Bone marrow (tissue), 2 donors: Measurements from ENCODE around the gene DMTF1.
"Not testable (repeated sequence)": the region's sequence is repeated elsewhere in the genome, so short reads cannot be mapped to it uniquely, and the experiment has no call there.

ENCODE experiments used
- DNase-seq, 2 donors: peaks; one replicate each; lab custom pipeline; 2025; lab: John Stamatoyannopoulos, UW

DMTF1 gene

DNA sequence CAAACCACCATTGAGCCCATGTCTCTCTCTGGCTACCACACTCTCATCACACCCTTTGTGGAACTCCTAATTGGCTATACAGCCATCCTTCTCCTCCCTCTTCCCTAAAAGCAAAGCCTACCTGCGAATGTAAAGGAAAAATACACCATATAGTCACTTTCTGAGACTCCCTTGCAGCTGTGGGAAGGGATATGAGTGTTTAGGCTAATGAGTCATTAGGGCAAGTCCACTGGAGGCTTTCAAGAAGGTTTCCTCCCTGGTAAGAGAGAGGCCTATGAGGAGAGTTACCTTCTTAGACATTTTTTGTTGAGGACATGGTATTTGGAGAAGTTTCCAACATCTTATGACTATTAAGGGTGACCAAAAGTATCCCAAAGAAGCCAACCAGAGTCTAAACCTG lies 71.4 kb downstream of the DMTF1 start:
- no peak for DNase-seq

DNA sequence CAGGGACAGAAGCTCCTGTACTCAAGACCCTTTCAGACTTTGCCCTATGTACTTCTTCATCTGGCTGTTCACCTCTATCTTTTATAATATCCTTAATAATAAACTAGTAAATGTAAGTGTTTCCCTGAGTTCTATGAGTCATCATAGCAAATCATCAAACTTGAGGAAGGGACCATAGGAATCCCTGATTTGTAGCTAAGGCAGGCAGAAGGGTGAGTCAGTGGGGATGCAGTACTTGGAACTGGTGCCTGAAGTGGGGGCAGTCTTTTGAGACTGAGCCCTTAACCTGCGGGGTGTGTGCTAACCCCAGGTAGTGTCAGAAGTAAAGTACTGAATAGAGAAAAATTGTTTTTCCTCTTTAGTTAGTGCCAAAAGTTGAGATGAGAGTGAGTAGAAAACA lies 73.4 kb downstream of the DMTF1 start:
- DNase-seq: no peak

DNA sequence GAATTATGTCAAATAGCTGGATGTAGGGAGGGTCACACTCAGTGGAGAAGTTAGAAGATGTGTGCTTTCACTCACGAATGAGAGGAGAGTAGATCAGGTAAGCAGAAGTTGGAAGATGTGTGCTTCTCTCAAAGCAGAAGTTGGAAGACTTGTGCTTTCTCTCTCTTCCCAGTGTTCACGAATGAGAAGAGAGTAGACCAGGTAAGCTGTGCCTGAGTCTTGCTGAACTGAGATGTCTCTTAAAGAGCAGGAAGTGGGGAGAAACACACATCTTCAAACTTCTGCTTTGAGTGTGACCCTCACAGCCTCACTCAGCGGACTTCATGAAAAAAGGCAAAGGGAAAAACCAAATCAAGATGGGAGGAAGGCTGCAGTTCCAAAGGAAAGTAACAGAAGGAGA lies 74.2 kb downstream of the DMTF1 start:
- DNase-seq: no peak

DNA sequence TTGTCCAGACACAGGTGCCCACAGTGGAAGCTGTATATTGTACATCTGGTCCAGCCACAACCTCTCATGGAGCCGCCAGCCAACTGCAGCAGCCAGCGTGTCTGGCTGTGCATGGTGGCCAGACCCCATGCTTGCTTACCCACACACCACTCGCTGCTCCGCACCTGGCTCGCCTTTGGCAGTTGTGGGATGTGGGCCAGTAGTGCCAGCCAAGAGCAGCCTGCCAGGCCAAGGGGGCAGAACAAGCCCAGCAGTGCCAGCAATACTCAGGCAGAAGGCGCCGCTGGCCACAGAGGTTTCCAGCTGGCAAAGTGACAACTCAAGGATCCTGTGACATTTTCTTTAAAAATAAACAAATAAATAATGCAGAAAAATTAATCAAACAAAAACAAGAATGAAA lies 79.0 kb downstream of the DMTF1 start:
- DNase-seq: no peak

DNA sequence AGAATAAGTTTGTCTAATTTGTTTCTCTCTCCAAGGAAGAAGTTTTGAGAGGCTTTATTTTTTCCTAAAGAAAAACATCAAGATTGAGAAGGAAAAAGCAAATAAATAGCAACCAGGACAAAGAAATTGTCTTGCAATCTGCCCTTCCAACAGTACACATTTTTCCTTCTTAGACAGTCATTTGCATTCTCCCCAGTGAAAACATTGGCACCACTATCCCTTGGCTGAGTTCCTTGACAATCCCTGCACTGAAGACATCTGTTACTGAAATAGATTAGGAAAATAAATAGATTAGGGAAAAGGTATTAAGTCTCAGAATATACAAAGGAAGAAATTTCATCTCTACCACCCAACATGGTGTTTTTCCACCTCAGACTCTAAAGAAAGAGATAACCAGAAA lies 79.5 kb downstream of the DMTF1 start:
- DNase-seq: no peak

DNA sequence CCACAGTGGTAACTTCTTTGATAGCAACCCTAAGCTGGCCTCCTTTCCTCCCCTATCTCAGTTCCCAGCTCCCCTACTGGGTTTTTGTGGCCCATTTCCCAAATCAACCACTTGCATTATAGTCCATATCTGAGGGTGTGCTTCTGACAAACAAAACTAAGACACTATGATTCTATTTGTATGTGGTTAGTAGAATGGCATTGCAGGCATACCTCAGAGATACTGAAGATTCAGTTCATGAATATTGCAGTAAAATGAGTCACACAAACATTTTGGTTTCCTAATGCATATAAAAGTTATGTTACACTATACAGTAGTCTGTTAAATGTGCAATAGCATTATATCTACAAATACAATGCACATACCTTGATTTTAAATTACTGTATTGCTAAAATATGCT lies 82.7 kb downstream of the DMTF1 start:
- no peak for DNase-seq

DNA sequence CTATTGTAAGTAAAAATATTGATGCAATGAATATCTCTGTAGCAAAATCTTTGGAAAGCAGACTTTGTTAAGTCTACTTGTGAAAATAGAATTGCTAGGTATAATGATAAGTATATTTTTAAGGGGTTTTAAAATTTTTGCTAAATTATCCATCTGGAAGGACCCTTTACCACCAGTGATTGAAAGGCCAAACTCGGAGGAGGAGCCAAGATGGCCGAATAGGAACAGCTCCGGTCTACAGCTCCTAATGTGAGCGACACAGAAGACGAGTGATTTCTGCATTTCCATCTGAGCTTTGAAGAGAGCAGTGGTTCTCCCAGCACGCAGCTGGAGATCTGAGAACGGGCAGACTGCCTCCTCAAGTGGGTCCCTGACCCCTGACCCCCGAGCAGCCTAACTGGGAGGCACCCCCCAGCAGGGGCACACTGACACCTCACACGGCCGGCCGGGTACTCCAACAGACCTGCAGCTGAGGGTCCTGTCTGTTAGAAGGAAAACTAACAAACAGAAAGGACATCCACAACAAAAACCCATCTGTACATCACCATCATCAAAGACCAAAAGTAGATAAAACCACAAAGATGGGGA lies 86.3 kb downstream of the DMTF1 start:
- not testable (repeated sequence) for DNase-seq

DNA sequence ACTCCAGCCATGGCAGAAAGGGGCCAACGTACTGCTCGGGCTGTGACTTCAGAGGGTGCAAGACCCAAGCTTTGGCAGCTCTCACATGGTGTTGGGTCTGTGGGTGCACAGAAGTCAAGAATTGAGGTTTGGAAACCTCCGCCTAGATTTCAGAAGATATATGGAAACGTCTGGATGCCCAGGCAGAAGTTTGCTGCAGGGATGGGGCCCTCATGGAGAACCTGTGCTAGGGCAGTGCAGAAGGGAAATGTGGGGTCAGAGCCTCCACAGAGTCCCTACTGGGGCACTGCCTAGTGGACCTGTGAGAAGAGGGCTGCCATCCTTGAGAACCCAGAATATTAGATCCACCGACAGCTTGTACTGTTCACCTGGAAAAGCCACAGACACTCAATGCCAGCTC lies 93.4 kb downstream of the DMTF1 start:
- DNase-seq: not testable (repeated sequence)
